Activated T-cell treated with anti-CD3 and anti-CD28 coated beads, Interleukin-2, amount 50 U/mL, for 1 hour (primary cell): Measurements from ENCODE around the gene HIC2.
"Not testable (repeated sequence)": the region's sequence is repeated elsewhere in the genome, so short reads cannot be mapped to it uniquely, and the experiment has no call there.

Experiments
- DNase-seq: peaks from one replicate; pipeline ENCODE4 v3.0.0-alpha.2; 2020

HIC2 gene

GRCh38 chr22:21498489-21498888 lies 81.3 kb downstream of the HIC2 start:
- not testable (repeated sequence) for DNase-seq

DNA sequence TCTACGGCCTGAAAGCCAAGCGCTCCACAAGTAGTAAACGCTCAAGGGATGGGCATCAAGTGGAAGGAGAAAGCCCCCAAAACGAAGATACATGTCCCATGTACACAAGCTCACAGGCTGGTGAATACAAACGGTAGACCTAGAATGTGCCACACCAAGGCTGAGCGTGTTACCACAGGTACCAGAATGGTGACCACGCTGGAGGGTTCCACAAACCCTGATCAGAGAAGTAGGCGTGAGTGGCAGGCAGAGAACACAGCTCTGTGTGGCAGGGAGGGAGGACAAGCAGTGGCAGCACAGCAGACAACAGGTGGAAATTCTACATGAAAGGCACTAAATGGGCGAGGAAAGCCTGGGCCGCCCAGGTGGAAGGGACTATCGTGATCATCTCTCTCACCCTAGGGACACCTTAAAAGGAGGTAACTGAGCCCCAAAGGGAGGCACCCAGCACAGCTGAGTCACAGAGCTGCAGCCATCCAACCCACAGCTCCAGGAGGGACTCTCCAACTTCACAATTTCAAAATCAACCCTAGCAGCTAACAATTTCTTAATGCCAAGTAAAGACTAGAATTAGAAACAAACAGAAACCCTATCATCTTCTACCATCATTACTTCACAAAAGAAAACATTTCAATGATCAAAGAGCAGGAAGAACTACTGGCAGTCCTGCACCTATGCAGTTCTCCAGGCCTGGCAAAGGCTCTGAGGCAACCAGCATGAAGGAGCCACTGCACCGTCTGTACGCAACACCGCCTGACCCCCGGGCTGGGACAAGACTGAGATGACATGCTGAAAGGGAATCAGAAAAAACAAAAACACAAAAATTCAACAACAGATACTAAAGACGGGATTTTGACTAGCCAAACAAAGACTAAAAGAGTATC lies 82.7 kb downstream of the HIC2 start:
- not testable (repeated sequence) for DNase-seq
